B cell (primary cell): ENCODE measurements around the gene FAM204A.

Experiments
- CTCF ChIP-seq: fragments of 200-600 bp; IDR thresholded peaks from one replicate; pipeline ENCODE4 v1.8.0; 2022; ENCODE audit warnings: antibody characterized with exemption, mild to moderate bottlenecking
- EZH2 ChIP-seq: IDR thresholded peaks from 2 replicates; pipeline ENCODE4 v1.6.1; 2012; ENCODE audit warnings: borderline replicate concordance, low read depth, mild to moderate bottlenecking, moderate library complexity, low read length; ENCODE audit not compliant: insufficient read depth, poor library complexity, severe bottlenecking

GRCh38 chr10:118286051-118286838, 55.9 kb downstream of the FAM204A start:
- no peak for TF ChIP-seq CTCF
- no peak for TF ChIP-seq EZH2
